ENCODE measurements around the gene ZDHHC5. TPM values are rescaled to one million over a fixed set of nuclear protein-coding genes. Genes with fewer than 3 reads are reported as not detected.
A peak's percentile ranks its signal among the peaks of the same experiment; 100 is the strongest.

Gene ZDHHC5
- total and polyA plus RNA-seq, 2 of the 13 experiments (the other 11 are each of a cell fraction or from before 2014, with no cell fraction given): 26.6 to 34.0 TPM

DNA sequence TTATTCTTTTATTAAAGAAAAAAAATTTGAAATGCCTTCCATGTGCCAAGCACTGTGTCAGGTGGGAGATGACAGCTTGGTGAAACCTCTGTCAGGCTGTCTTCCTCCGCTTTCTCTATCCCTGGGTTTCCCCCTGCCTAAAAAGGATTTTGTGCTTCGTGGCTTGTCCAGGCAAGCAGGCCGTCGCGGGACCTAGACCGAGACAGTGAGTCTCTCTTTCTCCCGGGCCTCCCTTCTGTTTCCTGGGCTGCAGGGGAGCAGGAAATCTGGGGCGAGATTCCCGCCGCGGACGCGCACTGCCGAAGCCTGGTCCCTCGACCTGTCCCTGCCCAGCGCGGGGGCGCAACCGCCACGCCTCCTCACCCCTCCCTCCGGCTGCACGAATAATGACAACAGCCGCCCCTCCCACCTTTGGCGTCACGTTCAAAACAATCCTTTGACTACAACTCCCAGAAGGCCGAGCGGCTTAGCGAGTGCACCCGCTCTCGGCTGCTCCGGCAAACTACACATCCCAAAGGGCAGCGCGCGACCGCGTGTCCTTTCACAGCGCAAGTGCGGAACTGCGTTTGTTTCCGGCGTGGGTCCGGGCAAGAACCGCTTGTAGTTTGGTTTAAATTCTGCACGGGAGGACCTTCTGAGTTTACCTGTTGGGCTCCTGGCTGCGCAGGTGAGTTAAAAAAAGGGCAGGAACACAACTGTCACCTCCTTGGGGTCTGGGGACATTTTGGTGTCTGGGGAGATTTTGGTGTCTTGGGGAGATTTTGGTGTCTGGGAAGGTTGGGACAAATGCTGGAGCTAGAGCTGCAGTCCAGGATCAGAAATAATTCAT, 10.5 kb upstream of the ZDHHC5 start, which contains the start of gene CLP1 (continued):
- TF ChIP-seq ZC3H4 (CRISPR knock-in tag; IDR thresholded peaks at IDR 0.05; ENCODE audit: borderline replicate concordance): no peak
- TF ChIP-seq ZNF496 (CRISPR knock-in tag; IDR thresholded peaks at IDR 0.05; ENCODE audit: insufficient replicate concordance): no peak
- TF ChIP-seq, protein P1, sequence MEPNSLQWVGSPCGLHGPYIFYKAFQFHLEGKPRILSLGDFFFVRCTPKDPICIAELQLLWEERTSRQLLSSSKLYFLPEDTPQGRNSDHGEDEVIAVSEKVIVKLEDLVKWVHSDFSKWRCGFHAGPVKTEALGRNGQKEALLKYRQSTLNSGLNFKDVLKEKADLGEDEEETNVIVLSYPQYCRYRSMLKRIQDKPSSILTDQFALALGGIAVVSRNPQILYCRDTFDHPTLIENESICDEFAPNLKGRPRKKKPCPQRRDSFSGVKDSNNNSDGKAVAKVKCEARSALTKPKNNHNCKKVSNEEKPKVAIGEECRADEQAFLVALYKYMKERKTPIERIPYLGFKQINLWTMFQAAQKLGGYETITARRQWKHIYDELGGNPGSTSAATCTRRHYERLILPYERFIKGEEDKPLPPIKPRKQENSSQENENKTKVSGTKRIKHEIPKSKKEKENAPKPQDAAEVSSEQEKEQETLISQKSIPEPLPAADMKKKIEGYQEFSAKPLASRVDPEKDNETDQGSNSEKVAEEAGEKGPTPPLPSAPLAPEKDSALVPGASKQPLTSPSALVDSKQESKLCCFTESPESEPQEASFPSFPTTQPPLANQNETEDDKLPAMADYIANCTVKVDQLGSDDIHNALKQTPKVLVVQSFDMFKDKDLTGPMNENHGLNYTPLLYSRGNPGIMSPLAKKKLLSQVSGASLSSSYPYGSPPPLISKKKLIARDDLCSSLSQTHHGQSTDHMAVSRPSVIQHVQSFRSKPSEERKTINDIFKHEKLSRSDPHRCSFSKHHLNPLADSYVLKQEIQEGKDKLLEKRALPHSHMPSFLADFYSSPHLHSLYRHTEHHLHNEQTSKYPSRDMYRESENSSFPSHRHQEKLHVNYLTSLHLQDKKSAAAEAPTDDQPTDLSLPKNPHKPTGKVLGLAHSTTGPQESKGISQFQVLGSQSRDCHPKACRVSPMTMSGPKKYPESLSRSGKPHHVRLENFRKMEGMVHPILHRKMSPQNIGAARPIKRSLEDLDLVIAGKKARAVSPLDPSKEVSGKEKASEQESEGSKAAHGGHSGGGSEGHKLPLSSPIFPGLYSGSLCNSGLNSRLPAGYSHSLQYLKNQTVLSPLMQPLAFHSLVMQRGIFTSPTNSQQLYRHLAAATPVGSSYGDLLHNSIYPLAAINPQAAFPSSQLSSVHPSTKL (CRISPR knock-in tag; IDR thresholded peaks at IDR 0.05): peak; percentile 63
- TF ChIP-seq, protein P2, sequence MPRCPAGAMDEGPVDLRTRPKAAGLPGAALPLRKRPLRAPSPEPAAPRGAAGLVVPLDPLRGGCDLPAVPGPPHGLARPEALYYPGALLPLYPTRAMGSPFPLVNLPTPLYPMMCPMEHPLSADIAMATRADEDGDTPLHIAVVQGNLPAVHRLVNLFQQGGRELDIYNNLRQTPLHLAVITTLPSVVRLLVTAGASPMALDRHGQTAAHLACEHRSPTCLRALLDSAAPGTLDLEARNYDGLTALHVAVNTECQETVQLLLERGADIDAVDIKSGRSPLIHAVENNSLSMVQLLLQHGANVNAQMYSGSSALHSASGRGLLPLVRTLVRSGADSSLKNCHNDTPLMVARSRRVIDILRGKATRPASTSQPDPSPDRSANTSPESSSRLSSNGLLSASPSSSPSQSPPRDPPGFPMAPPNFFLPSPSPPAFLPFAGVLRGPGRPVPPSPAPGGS (CRISPR knock-in tag; IDR thresholded peaks at IDR 0.05): 0 out of 2 replicates have a peak, but pooled peaks have one; percentile 33
- no peak for TF ChIP-seq MTA3 (CRISPR knock-in tag; IDR thresholded peaks at IDR 0.05)
- no peak for TF ChIP-seq AGO2 (optimal IDR thresholded peaks at IDR 0.05; ENCODE audit: low read depth, low read length)
- no peak for TF ChIP-seq ZNF207 (IDR thresholded peaks at IDR 0.05; ENCODE audit: borderline replicate concordance)
- TF ChIP-seq, protein P3, sequence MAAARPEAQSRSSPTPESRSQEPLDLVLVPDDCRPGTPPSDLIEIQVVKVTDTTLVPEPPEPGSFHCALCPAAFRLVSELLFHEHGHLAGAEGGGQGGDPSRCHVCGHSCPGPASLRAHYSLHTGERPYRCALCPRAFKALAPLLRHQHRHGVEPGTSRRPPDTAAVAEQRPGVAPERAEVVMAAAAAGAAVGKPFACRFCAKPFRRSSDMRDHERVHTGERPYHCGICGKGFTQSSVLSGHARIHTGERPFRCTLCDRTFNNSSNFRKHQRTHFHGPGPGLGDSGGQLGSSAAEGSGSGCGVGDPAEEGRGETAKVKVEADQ (CRISPR knock-in tag; IDR thresholded peaks at IDR 0.05; ENCODE audit: borderline replicate concordance): peak; percentile 58; the same call in 1 of the 2 replicates
- TF ChIP-seq, protein P4, sequence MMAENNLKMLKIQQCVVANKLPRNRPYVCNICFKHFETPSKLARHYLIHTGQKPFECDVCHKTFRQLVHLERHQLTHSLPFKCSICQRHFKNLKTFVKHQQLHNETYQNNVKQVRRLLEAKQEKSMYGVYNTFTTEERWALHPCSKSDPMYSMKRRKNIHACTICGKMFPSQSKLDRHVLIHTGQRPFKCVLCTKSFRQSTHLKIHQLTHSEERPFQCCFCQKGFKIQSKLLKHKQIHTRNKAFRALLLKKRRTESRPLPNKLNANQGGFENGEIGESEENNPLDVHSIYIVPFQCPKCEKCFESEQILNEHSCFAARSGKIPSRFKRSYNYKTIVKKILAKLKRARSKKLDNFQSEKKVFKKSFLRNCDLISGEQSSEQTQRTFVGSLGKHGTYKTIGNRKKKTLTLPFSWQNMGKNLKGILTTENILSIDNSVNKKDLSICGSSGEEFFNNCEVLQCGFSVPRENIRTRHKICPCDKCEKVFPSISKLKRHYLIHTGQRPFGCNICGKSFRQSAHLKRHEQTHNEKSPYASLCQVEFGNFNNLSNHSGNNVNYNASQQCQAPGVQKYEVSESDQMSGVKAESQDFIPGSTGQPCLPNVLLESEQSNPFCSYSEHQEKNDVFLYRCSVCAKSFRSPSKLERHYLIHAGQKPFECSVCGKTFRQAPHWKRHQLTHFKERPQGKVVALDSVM (CRISPR knock-in tag; IDR thresholded peaks at IDR 0.05): no peak
- TF ChIP-seq, protein P5, sequence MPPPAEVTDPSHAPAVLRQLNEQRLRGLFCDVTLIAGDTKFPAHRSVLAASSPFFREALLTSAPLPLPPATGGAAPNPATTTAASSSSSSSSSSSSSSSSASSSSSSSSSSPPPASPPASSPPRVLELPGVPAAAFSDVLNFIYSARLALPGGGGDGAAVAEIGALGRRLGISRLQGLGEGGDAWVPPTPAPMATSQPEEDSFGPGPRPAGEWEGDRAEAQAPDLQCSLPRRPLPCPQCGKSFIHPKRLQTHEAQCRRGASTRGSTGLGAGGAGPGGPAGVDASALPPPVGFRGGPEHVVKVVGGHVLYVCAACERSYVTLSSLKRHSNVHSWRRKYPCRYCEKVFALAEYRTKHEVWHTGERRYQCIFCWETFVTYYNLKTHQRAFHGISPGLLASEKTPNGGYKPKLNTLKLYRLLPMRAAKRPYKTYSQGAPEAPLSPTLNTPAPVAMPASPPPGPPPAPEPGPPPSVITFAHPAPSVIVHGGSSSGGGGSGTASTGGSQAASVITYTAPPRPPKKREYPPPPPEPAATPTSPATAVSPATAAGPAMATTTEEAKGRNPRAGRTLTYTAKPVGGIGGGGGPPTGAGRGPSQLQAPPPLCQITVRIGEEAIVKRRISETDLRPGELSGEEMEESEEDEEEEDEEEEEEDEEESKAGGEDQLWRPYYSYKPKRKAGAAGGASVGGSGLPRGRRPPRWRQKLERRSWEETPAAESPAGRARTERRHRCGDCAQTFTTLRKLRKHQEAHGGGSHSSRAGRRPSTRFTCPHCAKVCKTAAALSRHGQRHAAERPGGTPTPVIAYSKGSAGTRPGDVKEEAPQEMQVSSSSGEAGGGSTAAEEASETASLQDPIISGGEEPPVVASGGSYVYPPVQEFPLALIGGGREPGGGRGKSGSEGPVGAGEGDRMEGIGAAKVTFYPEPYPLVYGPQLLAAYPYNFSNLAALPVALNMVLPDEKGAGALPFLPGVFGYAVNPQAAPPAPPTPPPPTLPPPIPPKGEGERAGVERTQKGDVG (CRISPR knock-in tag; IDR thresholded peaks at IDR 0.05; ENCODE audit: borderline replicate concordance): no peak
- TF ChIP-seq HNF4G (IDR thresholded peaks at IDR 0.05; ENCODE audit: borderline replicate concordance, low read depth, low read length): no peak
- TF ChIP-seq HNF4G (CRISPR knock-in tag; IDR thresholded peaks at IDR 0.05; ENCODE audit: borderline replicate concordance, low read depth): peak; percentile 22; the same call in 1 of the 2 replicates
- no peak for TF ChIP-seq LCORL (IDR thresholded peaks at IDR 0.05)
- peak; percentile 77; the same call in 1 of the 2 replicates for TF ChIP-seq LCORL (CRISPR knock-in tag; IDR thresholded peaks at IDR 0.05)
- peak; percentile 74 for TF ChIP-seq MED1 (CRISPR knock-in tag; IDR thresholded peaks at IDR 0.05)
- TF ChIP-seq CENPT (CRISPR knock-in tag; IDR thresholded peaks at IDR 0.05; ENCODE audit: low read depth): no peak
